Left lobe of liver (tissue), 2 donors: ENCODE measurements around the gene CCDC149. TPM values are rescaled to one million over a fixed set of nuclear protein-coding genes. Genes with fewer than 3 reads are reported as not detected.

Experiments used
- ATAC-seq: fragments of 200-7000 bp; cut with Tn5 transposase; one replicate; pipeline ENCODE4 v1.9.1; 2020; ENCODE audit warnings: mild to moderate bottlenecking, moderate library complexity
- DNase-seq: peaks from one replicate; pipeline ENCODE4 v3.0.0-alpha.2; 2020; ENCODE audit warnings: low spot score
- total RNA-seq: library from RNA; stranded (reverse); gene quantifications from one replicate; pipeline ENCODE4 v1.2.1, GENCODE V29; 2021
- donor health status: DM: no; HTN: no; CAD: no; lungs with moderate emphysema.
- donor health status: DM: no; HTN: yes; CAD: no.

The CCDC149 gene
- total RNA-seq, 1 donor from 2014 or later, result 5.5 TPM

DNA sequence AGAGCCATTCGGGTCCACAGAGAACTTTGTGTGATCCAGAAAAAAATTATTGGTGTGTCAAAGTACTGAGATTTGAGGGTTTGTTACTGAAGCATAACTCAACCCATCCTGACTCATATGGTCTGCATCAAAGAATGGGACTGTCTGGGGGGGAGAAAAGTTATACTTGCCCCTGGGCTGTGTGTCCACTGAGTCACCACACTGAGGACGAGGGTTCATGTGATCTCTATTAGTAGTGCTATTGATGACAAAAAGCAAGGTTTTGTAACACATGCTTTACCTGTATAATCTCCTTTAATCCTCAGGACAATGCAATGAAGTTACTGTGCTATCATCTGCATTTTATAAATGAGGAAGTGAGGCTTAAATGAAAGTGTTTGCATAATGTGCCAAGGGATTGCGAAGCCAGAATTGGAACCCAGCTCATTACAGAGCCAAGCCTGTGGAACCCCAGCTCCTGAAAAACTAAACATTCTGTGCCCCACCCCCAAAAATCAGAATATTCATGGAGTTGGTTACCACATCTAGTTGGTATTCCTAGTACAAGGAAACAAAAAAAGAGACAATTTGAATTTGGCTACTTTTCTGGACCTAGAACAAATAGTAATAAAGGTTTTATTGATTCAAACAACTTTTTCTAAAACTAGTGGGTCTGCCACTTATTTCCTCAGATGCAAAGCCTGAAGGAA is 31.2 kb downstream of the CCDC149 start:
- no peak for DNase-seq
- no peak for ATAC-seq

DNA sequence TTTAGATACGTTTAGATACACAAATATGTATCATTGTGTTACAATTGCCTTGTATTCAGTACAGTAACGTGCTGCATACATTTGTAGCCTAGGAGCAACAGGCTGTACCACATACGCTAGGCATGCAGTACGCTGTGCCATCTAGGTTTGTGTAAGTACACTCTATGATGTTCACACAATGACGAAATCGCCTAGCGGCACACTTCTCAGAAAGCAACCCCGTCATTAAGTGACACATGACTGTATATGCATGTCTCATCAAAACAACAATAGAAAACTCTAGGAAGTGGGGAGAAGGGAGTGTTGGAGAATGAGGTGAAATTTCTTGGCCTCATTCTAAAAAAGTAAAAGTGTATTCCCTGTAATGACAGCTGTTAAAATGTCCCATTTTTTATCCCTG is 32.7 kb downstream of the CCDC149 start:
- ATAC-seq, result no peak

DNA sequence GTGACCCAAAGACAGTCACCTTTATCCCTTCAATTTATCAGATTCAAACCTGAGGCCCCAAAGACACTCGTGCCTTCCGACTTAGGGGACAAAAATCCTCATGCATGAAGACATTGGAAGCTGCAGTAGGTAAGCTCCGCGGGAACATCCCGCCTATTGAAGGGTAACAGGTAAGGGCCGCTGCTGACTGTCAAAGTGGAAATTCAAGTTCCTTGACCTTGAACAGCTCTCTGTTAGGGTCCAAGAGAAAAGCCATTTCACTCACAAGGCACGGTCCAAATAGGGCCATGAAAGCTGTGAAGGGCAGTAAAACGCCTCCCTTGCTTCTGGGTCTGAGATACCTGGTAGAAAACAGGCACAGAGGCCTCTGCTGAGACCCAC is 34.2 kb downstream of the CCDC149 start:
- no peak for DNase-seq
- no peak for ATAC-seq

More for the DNA sequence above, 32.7 kb downstream of the CCDC149 start:
- no peak for DNase-seq

DNA sequence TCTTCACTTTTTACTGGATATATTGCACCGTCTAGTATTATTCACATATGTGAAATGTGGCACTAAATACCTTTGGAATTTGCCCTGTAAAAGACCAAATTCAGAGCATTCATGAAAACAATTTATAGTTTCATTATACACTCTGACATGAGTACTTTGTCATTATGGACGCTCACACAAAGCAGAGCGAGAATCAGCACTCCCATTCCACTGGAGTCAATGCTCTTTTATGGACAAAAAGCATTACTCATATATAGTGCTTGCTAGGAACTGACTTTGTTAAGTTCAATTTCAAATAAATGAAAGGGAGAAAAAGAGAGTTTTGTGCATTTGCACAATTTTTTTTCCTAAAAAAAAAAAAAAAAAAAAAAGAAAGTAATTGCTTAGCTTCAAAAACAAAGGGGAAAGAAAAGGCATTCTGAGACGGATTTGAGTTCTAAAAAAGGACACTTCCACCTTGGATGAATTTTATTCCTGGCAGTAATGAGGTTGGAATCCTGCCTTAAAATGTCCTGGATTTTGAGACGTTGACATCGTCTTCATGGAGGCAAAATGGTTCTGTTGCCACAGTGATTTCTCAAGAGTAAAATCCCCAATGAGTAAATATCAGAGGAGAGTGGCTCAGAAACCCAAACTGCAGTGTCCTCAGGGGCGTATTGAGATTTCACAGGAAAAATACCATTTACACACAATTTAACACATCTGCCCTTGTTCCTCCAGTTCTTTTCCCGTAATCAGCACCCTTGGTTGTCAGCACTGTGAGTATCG is 34.8 kb downstream of the CCDC149 start:
- ATAC-seq, result no peak
- DNase-seq, result no peak

DNA sequence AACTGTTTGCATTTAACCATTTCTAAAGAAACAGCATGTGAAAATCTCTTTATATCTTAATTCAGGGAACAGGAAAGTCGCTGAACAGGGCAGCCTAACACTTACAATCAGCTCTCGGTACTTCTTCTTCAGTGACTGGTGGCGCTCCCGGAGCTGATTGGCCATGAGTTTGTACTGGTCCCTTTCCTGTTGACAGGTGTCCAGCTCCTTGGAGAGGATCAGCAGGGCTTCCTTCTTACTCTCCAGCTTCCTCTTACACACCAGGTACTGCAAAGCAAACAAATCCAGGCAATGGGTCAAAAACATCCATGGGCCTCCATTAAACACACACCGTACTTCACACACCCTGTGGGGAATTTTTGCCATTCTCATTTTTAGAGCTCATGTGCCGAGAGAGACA is 36.4 kb downstream of the CCDC149 start:
- ATAC-seq (no peak), DNase-seq (no peak)

DNA sequence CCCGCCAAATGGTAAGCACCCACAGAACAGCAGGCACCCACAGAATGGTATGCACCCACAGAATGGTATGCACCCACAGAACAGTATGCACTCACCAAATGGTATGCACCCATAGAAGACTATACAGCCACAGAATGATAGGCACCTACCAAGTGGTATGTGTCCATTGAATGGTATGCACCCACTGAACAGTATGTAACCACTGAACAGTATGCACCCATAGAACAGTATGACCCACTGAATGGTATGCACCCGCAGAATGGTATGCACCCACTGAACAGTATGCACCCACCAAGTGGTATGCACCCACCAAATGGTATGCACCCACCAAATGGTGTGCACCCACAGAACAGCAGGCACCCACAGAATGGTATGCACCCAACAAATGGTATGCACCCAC is 40.1 kb downstream of the CCDC149 start:
- no peak for ATAC-seq
- no peak for DNase-seq

DNA sequence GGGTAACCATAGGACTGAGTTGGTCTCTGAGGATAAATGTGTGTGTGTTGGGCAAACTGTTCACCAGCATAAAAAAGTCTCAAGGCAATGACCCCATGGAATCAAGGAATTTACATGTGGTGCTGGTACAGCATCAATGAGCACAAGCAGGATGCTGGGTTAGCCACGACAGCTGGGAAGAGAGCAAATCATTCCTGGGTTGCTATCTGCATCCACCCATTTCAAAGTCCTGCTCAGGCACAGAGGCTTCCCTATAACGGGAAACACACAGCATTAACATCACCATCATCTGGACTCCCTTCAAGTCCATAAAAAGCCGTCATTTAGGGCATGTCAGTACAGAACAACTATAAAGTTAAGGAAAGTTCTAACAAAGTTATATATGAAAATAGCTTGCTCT is 41.6 kb downstream of the CCDC149 start:
- DNase-seq (no peak), ATAC-seq (no peak)

DNA sequence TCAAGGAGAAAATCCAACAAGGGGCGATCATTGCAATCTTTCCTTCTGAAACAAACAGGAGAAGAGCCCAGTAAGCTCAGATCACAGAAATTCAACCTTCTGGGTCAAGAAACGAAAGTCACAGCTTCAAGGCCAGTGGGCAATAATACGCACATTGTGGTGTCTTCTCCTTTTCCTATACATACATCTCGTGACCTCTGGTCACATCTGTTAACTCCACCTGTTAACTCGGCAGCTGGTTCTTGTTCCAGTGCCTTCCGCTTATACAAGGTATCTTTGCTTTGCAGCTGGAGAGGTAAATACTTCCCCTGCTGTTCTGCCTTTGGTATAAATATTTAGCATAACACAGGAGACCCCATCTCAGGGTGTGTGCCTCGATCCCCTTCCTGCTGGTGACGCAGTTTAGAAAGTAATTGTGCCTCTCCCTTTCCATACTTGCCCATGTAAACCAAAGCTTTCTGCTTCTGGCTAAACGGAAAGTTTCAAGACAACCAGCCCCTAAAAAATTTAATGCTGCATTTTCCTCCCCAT is 45.0 kb downstream of the CCDC149 start:
- no peak for DNase-seq
- ATAC-seq, result no peak

DNA sequence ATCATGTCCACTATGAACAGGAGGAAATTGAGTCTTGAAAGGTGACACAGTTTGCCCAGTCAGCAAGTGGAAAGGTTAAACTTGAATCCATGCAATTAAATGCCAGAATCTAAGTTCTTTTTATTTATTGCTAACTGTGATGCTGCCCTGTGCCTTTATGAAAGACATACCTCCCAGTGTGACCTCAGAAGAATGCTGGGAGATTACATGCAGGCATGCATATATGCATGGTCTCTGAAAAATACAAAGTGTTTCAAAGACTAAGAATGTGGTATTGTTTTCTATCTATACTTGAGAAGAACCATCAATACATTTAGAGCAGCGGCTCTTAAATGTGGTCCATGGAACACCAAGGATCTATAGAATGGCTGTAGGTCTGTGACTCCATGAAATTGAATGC is 45.6 kb downstream of the CCDC149 start:
- DNase-seq (no peak), ATAC-seq (no peak)

DNA sequence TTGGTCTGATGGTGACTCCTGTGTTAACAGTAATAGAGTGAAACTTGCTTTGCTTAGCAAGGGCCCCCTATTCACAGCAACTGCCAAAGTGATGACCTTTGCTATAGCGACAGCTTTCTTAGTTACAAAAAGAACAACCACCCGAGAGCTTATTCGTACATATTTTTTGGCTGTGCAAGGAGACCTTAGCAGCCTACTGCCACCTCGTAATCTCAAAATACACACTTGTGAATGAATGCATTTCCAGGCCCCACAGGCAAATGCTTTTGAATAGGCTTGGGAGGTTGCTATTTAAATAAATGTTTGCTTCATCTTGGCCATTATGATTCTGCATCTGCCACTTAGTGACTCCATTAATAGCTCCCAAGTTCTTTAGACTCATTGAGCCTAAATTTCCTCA is 47.4 kb downstream of the CCDC149 start:
- no peak for ATAC-seq
- DNase-seq, result no peak

DNA sequence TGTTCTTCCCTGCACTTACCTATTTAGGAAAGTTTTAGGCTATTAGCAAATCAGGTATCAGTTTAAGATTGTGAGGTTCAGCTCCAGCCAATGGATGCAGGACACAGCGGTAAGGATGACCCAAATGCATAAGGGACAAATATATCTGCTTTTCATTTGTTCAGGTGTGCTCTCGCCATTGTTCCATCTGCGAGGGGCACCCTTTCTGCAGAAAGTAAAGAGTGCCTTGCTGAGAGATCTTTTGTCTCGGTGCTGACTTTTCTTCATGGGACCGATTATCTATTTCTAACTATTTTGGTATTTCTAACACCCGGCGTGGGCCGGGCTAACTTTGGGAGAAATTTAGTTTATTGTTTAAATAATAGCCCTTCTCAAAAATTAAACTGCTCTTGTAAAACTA is 49.0 kb downstream of the CCDC149 start:
- ATAC-seq (no peak), DNase-seq (no peak)

DNA sequence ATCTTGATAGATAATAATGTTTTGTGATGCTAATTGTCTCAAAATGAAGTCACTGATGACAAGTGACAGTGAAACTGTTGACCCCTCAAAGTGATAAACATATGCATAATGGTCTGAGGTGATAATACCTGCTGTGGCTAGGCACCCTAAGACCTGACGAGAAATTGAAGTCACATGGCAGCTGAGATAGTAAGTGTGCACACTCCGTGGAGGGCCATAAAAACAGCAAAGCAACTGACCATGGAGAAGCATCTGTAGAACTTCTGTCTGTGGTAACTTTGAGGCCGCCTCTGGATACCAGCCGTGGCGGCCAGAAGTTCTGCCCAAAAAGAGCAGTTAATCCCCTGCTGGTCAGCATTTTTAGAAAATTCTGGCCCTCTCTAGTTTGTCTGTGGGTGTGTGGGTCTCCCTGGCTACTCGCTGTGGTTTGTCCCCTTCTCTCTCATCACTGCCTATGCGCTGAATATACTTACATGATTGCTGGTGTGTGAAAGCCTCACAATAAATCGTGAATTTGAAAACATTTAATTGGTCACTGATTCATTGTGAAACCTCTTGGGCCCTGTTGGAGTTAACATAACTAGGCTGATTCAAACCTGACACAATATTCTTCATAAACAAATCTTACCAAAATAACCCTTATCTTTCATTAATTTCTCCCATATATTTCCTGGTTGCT is 50.6 kb downstream of the CCDC149 start:
- ATAC-seq, result no peak
- DNase-seq, result no peak

DNA sequence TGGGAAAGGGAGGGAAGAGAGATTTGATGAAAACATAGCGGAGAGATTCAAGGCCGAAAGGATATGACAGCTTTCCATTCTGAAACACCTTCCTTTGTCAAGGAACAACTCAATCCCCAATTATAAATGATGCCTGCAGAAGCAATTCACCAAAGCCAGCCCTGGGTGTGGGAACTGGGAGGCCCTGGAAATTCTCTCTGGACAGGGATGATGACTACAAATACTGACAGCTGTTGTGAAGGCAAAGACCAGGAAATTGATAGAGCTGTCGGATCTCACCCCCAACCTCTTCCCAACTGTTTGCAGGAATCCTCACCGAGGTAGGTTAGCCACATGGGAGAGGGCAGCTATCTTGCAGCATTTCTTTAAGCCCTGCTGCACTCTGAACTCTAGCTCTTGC is 54.3 kb downstream of the CCDC149 start:
- no peak for DNase-seq
- no peak for ATAC-seq

DNA sequence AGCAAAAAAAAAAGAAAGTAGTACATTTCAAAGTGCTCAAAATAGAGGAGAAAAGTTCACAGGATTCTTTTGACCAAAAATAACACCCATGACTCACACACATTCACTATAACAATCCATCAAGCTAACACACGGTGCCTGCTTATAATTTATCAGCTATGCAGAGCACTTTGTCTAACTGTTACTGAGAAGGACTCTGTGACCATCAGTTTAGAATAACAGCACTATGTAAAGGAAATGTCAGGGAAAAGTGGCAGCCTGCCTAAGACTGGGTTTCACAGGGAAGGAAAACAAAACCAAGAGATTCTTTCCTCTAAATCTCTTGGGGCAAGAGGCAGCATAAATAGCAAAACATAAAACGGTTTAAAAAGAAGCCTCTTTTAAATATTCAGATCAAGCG is 54.8 kb downstream of the CCDC149 start:
- no peak for DNase-seq
- ATAC-seq, result no peak

DNA sequence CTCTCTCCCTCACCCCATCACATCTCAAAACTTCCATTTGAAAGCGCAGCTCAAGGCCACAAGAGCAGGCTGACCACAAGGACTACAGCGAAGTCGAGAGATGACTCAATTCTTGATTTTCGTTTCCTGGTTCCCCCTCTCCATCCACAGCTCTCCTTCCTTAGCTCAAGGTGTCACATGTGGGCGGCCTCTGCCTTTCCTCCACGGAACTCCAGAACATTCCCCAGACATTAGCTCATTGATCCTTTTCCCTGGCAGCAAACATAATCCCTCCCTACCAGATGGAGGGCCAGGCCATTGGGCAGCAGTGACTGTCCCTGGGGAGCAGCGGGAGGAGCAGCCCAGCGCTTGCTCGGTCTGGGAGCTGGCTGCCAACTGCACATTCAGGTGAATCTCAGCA is 56.3 kb downstream of the CCDC149 start:
- DNase-seq, result no peak

DNA sequence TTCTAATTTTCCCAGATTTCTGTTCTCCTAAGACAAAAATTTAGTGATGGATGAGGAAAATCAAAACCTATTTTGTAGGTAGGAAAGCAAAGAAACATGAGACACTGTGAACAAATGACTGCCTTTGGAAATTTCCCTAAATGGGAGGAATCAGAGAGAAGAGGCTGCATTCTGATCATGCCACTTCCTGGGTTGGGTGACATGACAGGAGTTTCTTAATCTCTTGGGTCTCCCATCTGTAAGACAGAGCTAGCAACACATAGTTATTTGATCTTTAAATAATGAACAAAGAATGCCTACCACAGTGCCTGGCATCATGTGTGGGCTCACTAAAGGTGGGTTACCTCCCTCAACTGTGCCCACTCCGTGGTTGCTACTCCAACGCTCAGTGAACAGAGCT is 57.1 kb downstream of the CCDC149 start:
- DNase-seq (no peak), ATAC-seq (no peak)

More for the DNA sequence above, 56.3 kb downstream of the CCDC149 start:
- no peak for ATAC-seq

DNA sequence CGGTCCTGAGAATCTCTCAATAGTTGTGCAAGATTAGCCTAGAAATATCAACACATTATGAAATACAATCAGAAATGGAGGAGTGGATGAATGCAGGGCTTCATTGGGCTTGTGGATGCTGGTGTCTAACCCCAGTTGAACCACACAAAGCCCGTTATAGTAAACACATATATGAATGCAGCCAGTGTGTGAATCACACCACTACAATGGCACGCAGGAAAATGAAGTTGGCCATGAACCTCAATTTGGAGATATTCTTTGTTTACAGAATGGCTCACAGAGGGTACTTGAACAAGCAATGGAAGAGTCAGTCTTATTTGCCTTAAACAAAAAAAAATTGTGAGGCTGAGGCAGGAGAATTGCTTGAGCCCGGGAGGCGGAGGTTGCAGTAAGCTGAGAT is 59.7 kb downstream of the CCDC149 start:
- no peak for ATAC-seq

DNA sequence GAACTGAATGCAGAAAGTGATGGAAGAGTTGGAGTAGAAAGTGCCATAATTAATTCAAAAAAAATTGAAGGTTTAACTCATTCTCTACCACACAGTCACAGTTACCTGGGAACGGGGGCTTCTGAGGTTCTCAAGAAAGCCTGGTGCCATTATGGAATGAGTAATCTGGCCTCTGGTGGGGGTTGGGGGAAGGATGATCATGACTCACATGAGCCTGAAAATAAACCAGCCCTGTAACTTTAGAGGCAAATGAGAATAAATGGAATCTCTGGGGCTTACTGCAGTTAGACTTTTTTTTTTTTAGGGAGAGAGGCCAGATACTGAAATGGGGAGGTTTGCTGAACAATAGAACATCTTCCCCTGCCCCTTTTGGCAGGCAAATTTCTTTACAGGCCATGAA is 62.2 kb downstream of the CCDC149 start:
- ATAC-seq (no peak), DNase-seq (no peak)

More for the DNA sequence above, 59.7 kb downstream of the CCDC149 start:
- DNase-seq, result no peak

DNA sequence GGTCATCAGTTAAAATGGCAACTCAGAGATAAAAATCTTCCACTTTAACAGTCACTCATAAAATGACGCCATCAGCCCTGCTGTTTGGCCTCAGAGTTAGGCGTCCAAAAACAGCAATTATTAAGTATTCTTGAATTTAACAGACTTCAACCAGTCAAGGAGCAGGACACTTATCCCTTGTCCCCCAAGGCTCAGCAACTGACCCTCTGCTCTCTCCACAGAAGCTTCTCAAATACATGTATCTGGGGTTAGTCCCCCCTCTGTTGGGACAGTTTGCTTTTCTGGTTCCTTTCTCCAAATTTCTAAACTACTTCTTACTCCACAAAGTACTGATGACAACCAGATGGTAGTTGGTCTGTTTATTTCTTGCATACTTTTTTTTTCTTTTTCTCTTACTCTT is 63.1 kb downstream of the CCDC149 start:
- DNase-seq (no peak), ATAC-seq (no peak)

DNA sequence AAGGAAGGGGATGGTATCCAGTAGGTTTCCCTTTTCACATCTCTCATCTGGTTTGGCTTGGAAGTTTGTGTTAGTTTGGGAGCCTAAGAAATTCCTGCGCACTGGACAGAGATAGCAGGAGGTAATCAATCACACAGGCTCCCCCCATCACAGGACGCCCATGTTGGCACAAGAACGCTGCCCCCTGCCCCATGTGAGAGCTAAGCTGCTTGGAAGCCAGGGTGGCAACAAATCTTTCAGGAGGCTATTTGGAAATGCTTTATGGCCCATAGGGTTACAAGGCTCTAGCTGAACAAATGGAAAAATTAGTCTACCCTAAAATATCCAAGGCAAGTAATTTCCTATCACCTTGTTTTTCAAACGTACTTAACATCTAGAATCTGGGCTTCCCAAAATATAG is 63.5 kb downstream of the CCDC149 start:
- ATAC-seq (no peak), DNase-seq (no peak)

DNA sequence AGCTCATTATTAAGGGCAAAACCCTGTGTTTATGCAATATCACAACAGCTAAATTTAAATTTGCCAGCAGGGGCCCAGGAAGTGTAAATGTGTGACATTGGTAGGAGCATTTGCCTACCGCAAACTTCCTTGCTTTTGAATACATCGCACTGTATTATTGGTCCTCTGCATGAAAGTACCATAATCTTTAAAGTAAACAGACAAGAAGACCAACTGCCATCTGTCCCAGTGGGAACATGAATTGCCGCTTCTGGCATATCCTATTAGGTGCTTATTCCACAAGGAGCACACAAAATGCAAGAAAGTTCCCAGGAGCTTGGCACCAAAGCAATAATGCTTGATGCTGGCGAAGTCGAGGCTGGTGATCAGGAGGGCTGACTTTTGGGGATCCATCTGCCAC is 66.1 kb downstream of the CCDC149 start:
- DNase-seq (no peak), ATAC-seq (no peak)

DNA sequence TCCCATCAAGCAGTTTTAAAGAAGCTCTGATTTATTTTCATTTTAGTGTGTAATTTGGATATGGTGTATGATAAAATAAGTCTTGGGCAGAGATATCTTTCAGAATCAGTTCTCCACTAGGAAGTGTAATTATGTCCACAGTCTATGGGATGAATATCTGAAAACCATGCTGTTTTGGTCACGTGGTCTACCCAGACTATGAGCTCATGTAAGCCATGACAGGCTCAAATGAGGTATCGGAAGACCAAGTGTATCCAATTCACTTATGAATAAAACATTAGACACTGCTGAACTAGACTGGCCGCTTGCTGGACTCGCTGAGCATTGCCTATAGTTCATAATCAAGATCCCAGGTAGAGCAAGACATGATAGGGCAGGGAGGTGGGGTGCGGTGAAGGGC is 66.9 kb downstream of the CCDC149 start:
- DNase-seq (no peak), ATAC-seq (no peak)
